MM.1S (cell line): ENCODE measurements around the gene ALPP.

Experiments used
- DNase-seq: peaks from one replicate; pipeline ENCODE4 v3.0.0-alpha.2; 2015
- H2AFZ ChIP-seq: fragments of 300-600 bp; sonication (generic); 2 replicates; pipeline ENCODE4 v1.6.0; 2016; ENCODE audit warnings: antibody characterized with exemption, low read length
- H3F3A ChIP-seq: fragments of 300-600 bp; sonication (generic); 2 replicates; pipeline ENCODE4 v1.6.1; 2016; ENCODE audit warnings: mild to moderate bottlenecking, antibody characterized with exemption, low read length, moderate library complexity, mixed read lengths; ENCODE audit not compliant: insufficient read depth
- H3K27ac ChIP-seq: fragments of 300-600 bp; sonication (generic); 2 replicates; pipeline ENCODE4 v1.5.1; 2016; ENCODE audit warnings: mild to moderate bottlenecking, low read length
- H3K27me3 ChIP-seq: fragments of 300-600 bp; sonication (generic); replicated peaks from 2 replicates; pipeline ENCODE4 v1.6.0; 2016; ENCODE audit warnings: low read length; ENCODE audit not compliant: insufficient read depth
- H3K36me3 ChIP-seq: fragments of 300-600 bp; sonication (generic); replicated peaks from 2 replicates; pipeline ENCODE4 v1.6.1; 2016; ENCODE audit warnings: mild to moderate bottlenecking, low read length, mixed read lengths; ENCODE audit not compliant: insufficient read depth
- H3K4me1 ChIP-seq: fragments of 300-600 bp; sonication (generic); 2 replicates; pipeline ENCODE4 v1.6.1; 2016; ENCODE audit warnings: low read length, mixed read lengths
- H3K4me2 ChIP-seq: fragments of 300-600 bp; sonication (generic); 2 replicates; pipeline ENCODE4 v1.6.0; 2016; ENCODE audit warnings: low read depth, low read length
- H3K4me3 ChIP-seq: fragments of 300-600 bp; sonication (generic); 2 replicates; pipeline ENCODE4 v1.5.1; 2016; ENCODE audit warnings: low read length, mixed read lengths
- H3K79me2 ChIP-seq: fragments of 300-600 bp; sonication (generic); 2 replicates; pipeline ENCODE4 v1.6.1; 2016; ENCODE audit warnings: mixed run types, low read length, mixed read lengths
- H3K9ac ChIP-seq: fragments of 300-600 bp; sonication (generic); 2 replicates; pipeline ENCODE4 v1.6.1; 2016; ENCODE audit warnings: low read length, mixed read lengths
- H3K9me2 ChIP-seq: fragments of 300-600 bp; sonication (generic); replicated peaks from 2 replicates; pipeline ENCODE4 v1.6.1; 2016; ENCODE audit warnings: mild to moderate bottlenecking, low read length, mixed read lengths; ENCODE audit not compliant: insufficient read depth
- H3K9me3 ChIP-seq: fragments of 300-600 bp; sonication (generic); replicated peaks from 2 replicates; pipeline ENCODE4 v1.6.1; 2016; ENCODE audit warnings: mild to moderate bottlenecking, low read length, mixed read lengths; ENCODE audit not compliant: insufficient read depth
- H4K20me1 ChIP-seq: fragments of 300-600 bp; sonication (generic); 2 replicates; pipeline ENCODE4 v1.6.1; 2016; ENCODE audit warnings: mild to moderate bottlenecking, low read length, moderate library complexity, mixed read lengths; ENCODE audit not compliant: insufficient read depth
- CTCF ChIP-seq: fragments of 300-600 bp; sonication (generic); IDR thresholded peaks from 2 replicates; pipeline ENCODE4 v1.5.1; 2016; ENCODE audit warnings: antibody characterized with exemption, low read length, mixed read lengths
- EZH2 ChIP-seq: fragments of 300-600 bp; sonication (generic); optimal IDR thresholded peaks from 2 replicates; pipeline ENCODE3; 2017; ENCODE audit warnings: low read depth, mild to moderate bottlenecking, antibody characterized with exemption, low read length, mixed read lengths
- EZH2phosphoT487 ChIP-seq: fragments of 300-600 bp; sonication (generic); IDR thresholded peaks from 2 replicates; pipeline ENCODE4 v1.6.1; 2018; ENCODE audit warnings: antibody characterized with exemption, low read length

The ALPP gene

DNA sequence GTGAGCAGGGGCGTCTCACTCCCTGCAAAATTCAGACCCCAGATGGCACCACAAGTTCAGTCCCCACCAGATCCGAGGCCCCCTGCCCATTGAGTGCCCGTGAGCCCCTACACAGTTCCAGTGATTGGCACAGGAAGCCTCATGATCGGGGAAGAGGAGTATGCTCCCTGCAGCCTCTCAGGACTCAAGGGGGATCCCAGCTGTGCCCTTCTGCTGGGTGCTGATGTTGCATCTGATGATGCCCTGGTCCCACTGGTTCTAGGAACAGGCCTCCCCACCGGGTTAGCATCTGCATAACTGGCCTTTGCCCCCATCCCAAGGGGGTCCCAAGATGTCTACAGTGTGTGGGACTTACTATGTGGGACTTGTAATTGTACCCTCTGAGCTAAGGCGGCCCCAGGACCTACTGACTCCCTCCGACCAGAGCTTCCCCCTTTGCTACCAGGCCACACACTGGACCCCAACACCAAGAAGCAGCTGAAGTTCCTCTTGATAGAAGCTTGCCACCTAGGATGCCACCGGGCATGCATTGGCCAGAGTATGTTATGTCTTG is 36.7 kb downstream of the ALPP start:
- H3K4me2 ChIP-seq = no peak overlapping the region
- H3K27me3 ChIP-seq = no peaks in the 10 kb centered on the region; the same call in 1 of the 2 replicates
- H3K4me1 ChIP-seq = no peaks in the 10 kb centered on the region
- no peaks in the 10 kb centered on the region for H3K36me3 ChIP-seq
- no peaks in the 10 kb centered on the region for H3F3A ChIP-seq
- H3K9ac ChIP-seq = no peak overlapping the region
- H4K20me1 ChIP-seq = no peaks in the 10 kb centered on the region
- no peaks in the 10 kb centered on the region for H3K79me2 ChIP-seq
- no peak for TF ChIP-seq EZH2phosphoT487
- no peak for TF ChIP-seq EZH2
- no peak for TF ChIP-seq CTCF
- H3K4me3 ChIP-seq = no peak overlapping the region
- no peak overlapping the region for H2AFZ ChIP-seq
- H3K27ac ChIP-seq = no peak overlapping the region
- no peak for DNase-seq
- H3K9me2 ChIP-seq = no peaks in the 10 kb centered on the region
- no peaks in the 10 kb centered on the region for H3K9me3 ChIP-seq

DNA sequence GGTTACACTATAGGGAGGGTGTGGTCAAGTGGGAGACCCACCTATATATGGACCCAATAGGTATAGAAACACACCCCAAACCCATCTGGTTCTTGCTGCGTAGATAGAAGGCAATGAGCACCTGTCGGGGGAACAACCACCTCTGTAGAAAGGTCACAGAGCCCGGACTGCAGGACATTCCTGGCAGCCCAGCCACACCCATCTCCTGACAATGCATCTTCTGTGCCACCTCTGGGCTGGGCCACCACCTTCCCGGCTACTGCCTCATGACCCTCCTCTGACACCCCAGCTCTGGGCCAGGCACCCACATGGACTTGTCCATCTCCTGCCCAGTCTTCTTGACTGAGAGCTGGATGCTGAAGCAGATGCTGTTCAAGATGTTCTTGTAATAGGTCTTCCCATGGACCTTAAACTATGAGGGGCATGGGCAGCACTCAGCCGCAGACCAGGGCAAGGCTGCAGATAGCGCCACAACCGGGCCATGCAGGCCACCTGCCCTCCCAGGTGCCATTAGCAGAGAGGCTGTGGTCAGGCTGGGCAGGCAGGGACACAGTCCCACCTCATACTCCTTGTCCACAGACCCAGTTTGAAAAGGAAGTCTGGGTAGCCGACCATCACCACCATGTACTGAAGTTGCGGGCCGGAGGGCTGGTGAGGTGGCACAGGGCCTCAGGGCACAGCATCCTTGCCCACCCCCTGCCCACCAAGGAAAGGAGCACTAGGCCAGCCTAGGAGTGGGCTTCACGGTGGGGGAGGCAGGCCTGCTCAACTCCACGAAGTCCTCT is 37.4 kb downstream of the ALPP start:
- DNase-seq = no peak
- Histone ChIP-seq H3K4me3 (no peak overlapping the region), H3K4me1 (no peaks in the 10 kb centered on the region), H2AFZ (no peak overlapping the region), H3K9me3 (no peaks in the 10 kb centered on the region), H3K4me2 (no peak overlapping the region), H3K79me2 (no peaks in the 10 kb centered on the region), H3K36me3 (no peaks in the 10 kb centered on the region), H3K27ac (no peak overlapping the region), H3F3A (no peaks in the 10 kb centered on the region), H3K9me2 (no peaks in the 10 kb centered on the region), H4K20me1 (no peaks in the 10 kb centered on the region), H3K9ac (no peak overlapping the region), H3K27me3 (no peaks in the 10 kb centered on the region; the same call in 1 of the 2 replicates)
- TF ChIP-seq EZH2phosphoT487 (no peak), EZH2 (no peak), CTCF (no peak)

- Histone ChIP-seq H3K4me2 (no peak overlapping the region), H3K27me3 (no peaks in the 10 kb centered on the region; the same call in 1 of the 2 replicates), H3K4me1 (no peaks in the 10 kb centered on the region), H3K36me3 (no peaks in the 10 kb centered on the region), H3K9ac (no peak overlapping the region), H2AFZ (no peak overlapping the region), H4K20me1 (no peaks in the 10 kb centered on the region), H3K79me2 (no peaks in the 10 kb centered on the region), H3K9me3 (no peaks in the 10 kb centered on the region), H3K9me2 (no peaks in the 10 kb centered on the region), H3F3A (no peaks in the 10 kb centered on the region), H3K4me3 (no peak overlapping the region), H3K27ac (no peak overlapping the region)
- TF ChIP-seq EZH2phosphoT487 (no peak), CTCF (no peak), EZH2 (no peak)
- no peak for DNase-seq
These were observed 38.2 kb downstream of the ALPP start for GRCh38 chr2:232416521-232417470.
